NK-92 (cell line): ENCODE data around the gene ANXA6.
"Not testable (repeated sequence)": the region's sequence is repeated elsewhere in the genome, so short reads cannot be mapped to it uniquely, and the experiment has no call there.

Source experiments
- DNase-seq: peaks from one replicate; lab custom pipeline; 2025; ENCODE audit not compliant: unreplicated experiment; lab: John Stamatoyannopoulos, UW

The ANXA6 gene

GRCh38 chr5:151157426-151158286, at the start of gene ANXA6:
ANXA6 (minus strand) TSS chr5:151157779; CDS start chr5:151147901, 9,878 bp downstream.
- no peak for DNase-seq

GRCh38 chr5:151205411-151205810, 47.8 kb upstream of the ANXA6 start:
- no peak for DNase-seq

- no peak for DNase-seq
Measured at GRCh38 chr5:151204051-151204450, 46.5 kb upstream of the ANXA6 start.

GRCh38 chr5:151202381-151203139, 45.0 kb upstream of the ANXA6 start:
- DNase-seq = no peak

GRCh38 chr5:151200913-151201595, 43.5 kb upstream of the ANXA6 start:
- no peak for DNase-seq

GRCh38 chr5:151199581-151200185, 42.1 kb upstream of the ANXA6 start:
- no peak for DNase-seq

- DNase-seq = no peak
Measured at GRCh38 chr5:151198861-151199260, 41.3 kb upstream of the ANXA6 start.

GRCh38 chr5:151197291-151197600, 39.7 kb upstream of the ANXA6 start:
- not testable (repeated sequence) for DNase-seq

- no peak for DNase-seq
Measured at GRCh38 chr5:151196556-151197290, 39.1 kb upstream of the ANXA6 start.

- no peak for DNase-seq
Measured at GRCh38 chr5:151195622-151196021, 38.0 kb upstream of the ANXA6 start.

GRCh38 chr5:151192626-151193025, 35.0 kb upstream of the ANXA6 start:
- no peak for DNase-seq

- no peak for DNase-seq
Measured at GRCh38 chr5:151191661-151192060, 34.1 kb upstream of the ANXA6 start.

GRCh38 chr5:151189151-151189550, 31.6 kb upstream of the ANXA6 start:
- DNase-seq = no peak

- no peak for DNase-seq
Measured at GRCh38 chr5:151186538-151186937, 29.0 kb upstream of the ANXA6 start.

- DNase-seq = no peak
Measured at GRCh38 chr5:151186052-151186451, 28.5 kb upstream of the ANXA6 start.

- no peak for DNase-seq
Measured at GRCh38 chr5:151184316-151185042, 26.9 kb upstream of the ANXA6 start.

- DNase-seq = no peak
Measured at GRCh38 chr5:151183456-151184245, 26.1 kb upstream of the ANXA6 start.

- no peak for DNase-seq
Measured at GRCh38 chr5:151182976-151183375, 25.4 kb upstream of the ANXA6 start.

GRCh38 chr5:151182524-151182900, 24.9 kb upstream of the ANXA6 start:
- DNase-seq = no peak
